H9 (cell line): ENCODE measurements around the gene CHRND. TPM values are rescaled to one million over a fixed set of nuclear protein-coding genes. Genes with fewer than 3 reads are reported as not detected.

Source experiments
- DNase-seq: peaks from one replicate; pipeline ENCODE4 v3.0.0-alpha.2; 2017
- H2AFZ ChIP-seq: one replicate; pipeline ENCODE4 v1.6.1; 2013; ENCODE audit warnings: mild to moderate bottlenecking, low read length, control low read depth, moderate library complexity
- H2AK5ac ChIP-seq: 2 replicates; pipeline ENCODE4 v1.6.1; 2013; ENCODE audit warnings: low read length, control low read depth, mixed read lengths; ENCODE audit not compliant: insufficient read length
- H2BK120ac ChIP-seq: one replicate; pipeline ENCODE4 v1.6.1; 2013; ENCODE audit warnings: low read depth, mild to moderate bottlenecking, low read length, control low read depth, inconsistent platforms; ENCODE audit not compliant: poor library complexity, severe bottlenecking
- H2BK12ac ChIP-seq: 2 replicates; pipeline ENCODE4 v1.6.1; 2013; ENCODE audit warnings: low read length, control low read depth, mixed read lengths, low read depth; ENCODE audit not compliant: insufficient read length
- H2BK15ac ChIP-seq: 2 replicates; pipeline ENCODE4 v1.6.1; 2013; ENCODE audit warnings: low read depth, low read length, control low read depth
- H2BK20ac ChIP-seq: one replicate; pipeline ENCODE4 v1.6.1; 2013; ENCODE audit warnings: low read depth, mild to moderate bottlenecking, low read length, control low read depth, inconsistent platforms; ENCODE audit not compliant: poor library complexity, severe bottlenecking
- H2BK5ac ChIP-seq: 2 replicates; pipeline ENCODE4 v1.6.1; 2013; ENCODE audit warnings: low read length, control low read depth, mixed read lengths; ENCODE audit not compliant: insufficient read length
- H3K14ac ChIP-seq: 2 replicates; pipeline ENCODE4 v1.6.1; 2013; ENCODE audit warnings: low read length, control low read depth; ENCODE audit not compliant: insufficient read depth
- H3K18ac ChIP-seq: 2 replicates; pipeline ENCODE4 v1.6.1; 2013; ENCODE audit warnings: low read depth, mild to moderate bottlenecking, mixed read lengths, low read length, control low read depth; ENCODE audit not compliant: insufficient read length
- H3K23ac ChIP-seq: 2 replicates; pipeline ENCODE4 v1.6.1; 2013; ENCODE audit warnings: low read length, control low read depth, mixed read lengths, low read depth; ENCODE audit not compliant: insufficient read length
- H3K23me2 ChIP-seq: 2 replicates; pipeline ENCODE4 v1.6.1; 2013; ENCODE audit warnings: low read depth, mild to moderate bottlenecking, mixed read lengths, low read length, control low read depth; ENCODE audit not compliant: insufficient read length, poor library complexity, severe bottlenecking
- H3K27ac ChIP-seq: 2 replicates; pipeline ENCODE4 v1.5.1; 2013; ENCODE audit warnings: low read length, control low read depth, mixed read lengths, low read depth; ENCODE audit not compliant: insufficient read length
- H3K27me3 ChIP-seq: 2 replicates; pipeline ENCODE4 v1.6.1; 2013; ENCODE audit warnings: low read length, control low read depth, inconsistent platforms; ENCODE audit not compliant: insufficient read depth
- H3K4ac ChIP-seq: 2 replicates; pipeline ENCODE4 v1.6.1; 2013; ENCODE audit warnings: low read depth, mild to moderate bottlenecking, control low read depth, inconsistent platforms, low read length, moderate library complexity
- H3K4me1 ChIP-seq: 2 replicates; pipeline ENCODE4 v1.6.1; 2013; ENCODE audit warnings: low read length, control low read depth, inconsistent platforms; ENCODE audit not compliant: insufficient read depth
- H3K4me2 ChIP-seq: 2 replicates; pipeline ENCODE4 v1.6.1; 2013; ENCODE audit warnings: low read length, control low read depth, mixed read lengths; ENCODE audit not compliant: insufficient read length, insufficient read depth
- H3K56ac ChIP-seq: 2 replicates; pipeline ENCODE4 v1.6.1; 2013; ENCODE audit warnings: low read depth, mild to moderate bottlenecking, mixed read lengths, low read length, control low read depth; ENCODE audit not compliant: insufficient read length
- H3K79me1 ChIP-seq: 2 replicates; pipeline ENCODE4 v1.6.1; 2013; ENCODE audit warnings: low read depth, mild to moderate bottlenecking, moderate library complexity, low read length, control low read depth, inconsistent platforms; ENCODE audit not compliant: insufficient read depth, poor library complexity, severe bottlenecking
- H3K79me2 ChIP-seq: 2 replicates; pipeline ENCODE4 v1.6.1; 2013; ENCODE audit warnings: low read length, control low read depth, inconsistent platforms; ENCODE audit not compliant: insufficient read depth
- H3K9ac ChIP-seq: 2 replicates; pipeline ENCODE4 v1.6.1; 2013; ENCODE audit warnings: low read length, control low read depth, mixed read lengths; ENCODE audit not compliant: insufficient read length; ENCODE audit errors: extremely low read depth
- H3K9me3 ChIP-seq: one replicate; pipeline ENCODE4 v1.6.1; 2013; ENCODE audit warnings: low read depth, low read length, inconsistent platforms; ENCODE audit not compliant: control insufficient read depth
- H3T11ph ChIP-seq: one replicate; pipeline ENCODE4 v1.6.1; 2013; ENCODE audit warnings: mild to moderate bottlenecking, low read length, control low read depth, inconsistent platforms
- H4K20me1 ChIP-seq: one replicate; pipeline ENCODE4 v1.6.1; 2013; ENCODE audit not compliant: control insufficient read depth, insufficient read length, insufficient read depth
- H4K5ac ChIP-seq: 2 replicates; pipeline ENCODE4 v1.6.1; 2013; ENCODE audit warnings: low read depth, mild to moderate bottlenecking, mixed read lengths, low read length, control low read depth; ENCODE audit not compliant: insufficient read length
- H4K8ac ChIP-seq: replicated peaks from 2 replicates; pipeline ENCODE4 v1.6.1; 2013; ENCODE audit warnings: low read length, control low read depth, mixed read lengths, low read depth; ENCODE audit not compliant: insufficient read length
- H4K91ac ChIP-seq: 2 replicates; pipeline ENCODE4 v1.6.1; 2013; ENCODE audit warnings: low read depth, mild to moderate bottlenecking, moderate library complexity, mixed read lengths, low read length, control low read depth; ENCODE audit not compliant: insufficient read length
- H3K27ac Mint-ChIP-seq, 3 experiments: 2 replicates in 2 of 3; 3 replicates in 1 of 3; pipeline ENCODE4 v1.8.0; 2020 to 2021; ENCODE audit warnings: mixed read lengths in 3 of 3, mild to moderate bottlenecking in 1 of 3, moderate library complexity in 1 of 3
- H3K27me3 Mint-ChIP-seq: 2 replicates; pipeline ENCODE4 v1.8.0; 2021; ENCODE audit warnings: low read depth, mild to moderate bottlenecking, moderate library complexity, mixed read lengths
- H3K36me3 Mint-ChIP-seq, 3 experiments: 2 replicates in 2 of 3; 3 replicates in 1 of 3; pipeline ENCODE4 v1.8.0; 2020 to 2021; ENCODE audit warnings: low read depth in 3 of 3, mixed read lengths in 3 of 3; ENCODE audit not compliant: insufficient read depth in 1 of 3
- H3K4me1 Mint-ChIP-seq, 2 experiments: 2 replicates each; pipeline ENCODE4 v1.8.0; 2020; ENCODE audit warnings: mixed read lengths in 2 of 2
- H3K4me3 Mint-ChIP-seq, 2 experiments: 2 replicates in 1 of 2; 3 replicates in 1 of 2; pipeline ENCODE4 v1.8.0; 2020 to 2021; ENCODE audit warnings: mild to moderate bottlenecking in 2 of 2, mixed read lengths in 2 of 2, moderate library complexity in 1 of 2
- H3K9me3 Mint-ChIP-seq, 2 experiments: 2 replicates in 1 of 2; 3 replicates in 1 of 2; pipeline ENCODE4 v1.8.0; 2020; ENCODE audit warnings: mild to moderate bottlenecking in 2 of 2, mixed read lengths in 2 of 2, moderate library complexity in 1 of 2
- WGBS: extraction: QIAGEN DNeasy Blood & Tissue Kit; methylation state at CpG from one replicate; pipeline ENCODE4 v1.1.7; 2013; ENCODE audit warnings: missing lambda C conversion rate, low lambda C conversion rate, mixed read lengths; ENCODE audit not compliant: insufficient read length; ENCODE audit errors: extremely low coverage; 5-methylcytosine and 5-hydroxymethylcytosine counted together
- total RNA-seq: library from RNA; stranded (reverse); gene quantifications from 2 replicates; pipeline ENCODE4 v1.2.1, GENCODE V29; 2021
- TF ChIP-seq, protein P1 (sequence below): fragments of 200-600 bp; sonication (generic); conservative IDR thresholded peaks from 3 replicates; pipeline ENCODE4 v1.8.0; 2021; ENCODE audit warnings: antibody characterized with exemption, mild to moderate bottlenecking

CHRND gene
- total RNA-seq, 1 experiment from 2014 or later = not detected

DNA sequence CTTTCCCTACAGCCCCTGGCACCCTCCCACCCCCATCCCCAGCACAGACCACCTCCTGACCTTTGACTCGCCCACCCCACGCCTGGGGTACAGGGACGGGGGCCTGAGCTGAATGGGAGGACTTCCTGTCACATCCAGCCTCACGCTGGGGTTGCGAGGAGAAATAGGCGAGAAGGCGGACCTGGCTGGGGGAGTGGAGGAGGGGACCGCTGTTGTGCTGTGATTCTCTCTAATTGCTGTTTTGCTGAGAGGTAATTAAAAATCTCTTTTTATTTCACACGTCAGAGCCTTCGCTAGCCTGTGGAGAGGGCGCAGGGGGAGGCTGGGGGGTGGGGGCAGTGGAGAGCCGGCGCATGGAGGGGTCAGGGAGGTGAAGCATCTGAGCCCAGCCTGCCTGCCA is 28.6 kb upstream of the CHRND start:
- Histone ChIP-seq H3K23ac (no peak overlapping the region), H3K18ac (no peak overlapping the region), H3K79me2 (no peaks in the 10 kb centered on the region), H3K56ac (no peak overlapping the region), H2BK120ac (no peak overlapping the region), H3K23me2 (peaks cover 1% of the 10 kb centered on the region), H2BK5ac (no peak overlapping the region), H4K20me1 (no peaks in the 10 kb centered on the region), H4K91ac (no peak overlapping the region), H3K4ac (no peak overlapping the region), H4K8ac (no peak overlapping the region), H2AK5ac (no peak overlapping the region), H3K14ac (no peak overlapping the region), H3K4me2 (no peak overlapping the region), H3K9ac (no peak overlapping the region), H2BK20ac (no peak overlapping the region), H3K4me1 (0 out of 2 replicates have a peak, but pooled peaks cover 3% of the 10 kb centered on the region), H4K5ac (no peak overlapping the region), H3K27ac (no peak overlapping the region), H2AFZ (no peak overlapping the region), H2BK15ac (no peak overlapping the region), H2BK12ac (no peak overlapping the region), H3K9me3 (no peaks in the 10 kb centered on the region), H3K27me3 (no peaks in the 10 kb centered on the region; the same call in 1 of the 2 replicates), H3K79me1 (no peaks in the 10 kb centered on the region), H3T11ph (no peak overlapping the region)
- Mint-ChIP-seq H3K27ac (peak overlapping the region in 1 of 3 experiments; percentile 35; a peak in 1 of 7 replicates), H3K4me3 (no peak overlapping the region; a peak in 1 of 5 replicates), H3K36me3 (no peaks in the 10 kb centered on the region; a peak in 1 of 7 replicates), H3K9me3 (no peaks in the 10 kb centered on the region), H3K4me1 (peaks cover 9 to 49% of the 10 kb centered on the region in 2 experiments), H3K27me3 (peaks cover 43% of the 10 kb centered on the region)
- no peak for DNase-seq
- no CpG with 5 or more reads among the region's 13 CpGs for WGBS
- TF ChIP-seq, protein P1, sequence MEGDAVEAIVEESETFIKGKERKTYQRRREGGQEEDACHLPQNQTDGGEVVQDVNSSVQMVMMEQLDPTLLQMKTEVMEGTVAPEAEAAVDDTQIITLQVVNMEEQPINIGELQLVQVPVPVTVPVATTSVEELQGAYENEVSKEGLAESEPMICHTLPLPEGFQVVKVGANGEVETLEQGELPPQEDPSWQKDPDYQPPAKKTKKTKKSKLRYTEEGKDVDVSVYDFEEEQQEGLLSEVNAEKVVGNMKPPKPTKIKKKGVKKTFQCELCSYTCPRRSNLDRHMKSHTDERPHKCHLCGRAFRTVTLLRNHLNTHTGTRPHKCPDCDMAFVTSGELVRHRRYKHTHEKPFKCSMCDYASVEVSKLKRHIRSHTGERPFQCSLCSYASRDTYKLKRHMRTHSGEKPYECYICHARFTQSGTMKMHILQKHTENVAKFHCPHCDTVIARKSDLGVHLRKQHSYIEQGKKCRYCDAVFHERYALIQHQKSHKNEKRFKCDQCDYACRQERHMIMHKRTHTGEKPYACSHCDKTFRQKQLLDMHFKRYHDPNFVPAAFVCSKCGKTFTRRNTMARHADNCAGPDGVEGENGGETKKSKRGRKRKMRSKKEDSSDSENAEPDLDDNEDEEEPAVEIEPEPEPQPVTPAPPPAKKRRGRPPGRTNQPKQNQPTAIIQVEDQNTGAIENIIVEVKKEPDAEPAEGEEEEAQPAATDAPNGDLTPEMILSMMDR = no peak
